Activated naive CD4-positive, alpha-beta T cell treated with anti-CD3 and anti-CD28 coated beads for 36 hours (primary cell): Measurements from ENCODE around the gene HIC1. TPM values are rescaled to one million over a fixed set of nuclear protein-coding genes. Genes with fewer than 3 reads are reported as not detected.

ENCODE experiments used
- CTCF ChIA-PET: fragments of 350-600 bp; sonication (Branson Sonifier 250); formaldehyde crosslinking; loops from one replicate; lab custom pipeline; 2021; ENCODE audit warnings: antibody characterized with exemption; lab: Charles Lee
- DNase-seq: peaks from one replicate; pipeline ENCODE4 v3.0.0-alpha.2; 2020
- H3K27ac Mint-ChIP-seq: one replicate; pipeline ENCODE4 v1.8.0; 2021; ENCODE audit warnings: mild to moderate bottlenecking, mixed read lengths
- H3K27me3 Mint-ChIP-seq: one replicate; pipeline ENCODE4 v1.8.0; 2021; ENCODE audit warnings: low read depth, mixed read lengths
- H3K36me3 Mint-ChIP-seq: one replicate; pipeline ENCODE4 v1.8.0; 2021; ENCODE audit warnings: low read depth, mixed read lengths
- H3K4me1 Mint-ChIP-seq: one replicate; pipeline ENCODE4 v1.8.0; 2021; ENCODE audit warnings: low read depth, mixed read lengths
- H3K4me3 Mint-ChIP-seq: one replicate; pipeline ENCODE4 v1.8.0; 2021; ENCODE audit warnings: mild to moderate bottlenecking, moderate library complexity, mixed read lengths
- H3K9me3 Mint-ChIP-seq: one replicate; pipeline ENCODE4 v1.8.0; 2021; ENCODE audit warnings: mixed read lengths
- intact Hi-C: fragments of 100-400 bp; cut with micrococcal nuclease; formaldehyde crosslinking; loops from one replicate; pipeline ENCODE4 v1.15.1; 2023
- total RNA-seq, 2 experiments: library from RNA; stranded (reverse); gene quantifications; one replicate each; pipeline ENCODE4 v1.2.3, GENCODE V29; 2021

Gene HIC1
- total RNA-seq, 2 experiments from 2014 or later = 14.8 TPM

DNA sequence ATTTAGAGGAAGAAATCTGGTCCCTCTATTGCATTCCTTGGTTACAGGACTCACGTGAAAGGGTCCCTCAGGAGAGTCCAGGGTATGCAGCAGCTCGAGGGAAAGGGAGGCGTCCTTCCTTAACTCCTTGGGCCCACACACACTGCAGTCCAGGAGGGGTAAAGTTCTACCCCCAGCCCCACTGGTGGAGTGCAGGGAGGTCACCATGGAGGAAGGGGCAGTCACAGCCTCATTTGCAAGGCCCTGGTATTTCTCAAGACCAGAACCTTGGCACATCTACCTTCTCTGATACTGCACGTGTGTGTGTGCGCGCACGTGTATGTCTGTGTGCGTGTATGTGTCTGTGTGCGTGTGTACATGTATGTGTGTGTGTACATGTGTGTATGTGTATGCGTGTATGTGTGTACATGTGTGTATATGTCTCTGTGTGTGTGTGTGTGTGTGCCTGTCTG, 11.1 kb downstream of the HIC1 start:
- Mint-ChIP-seq H3K4me1 (peaks cover 26% of the 10 kb centered on the region), H3K4me3 (no peak overlapping the region)

DNA sequence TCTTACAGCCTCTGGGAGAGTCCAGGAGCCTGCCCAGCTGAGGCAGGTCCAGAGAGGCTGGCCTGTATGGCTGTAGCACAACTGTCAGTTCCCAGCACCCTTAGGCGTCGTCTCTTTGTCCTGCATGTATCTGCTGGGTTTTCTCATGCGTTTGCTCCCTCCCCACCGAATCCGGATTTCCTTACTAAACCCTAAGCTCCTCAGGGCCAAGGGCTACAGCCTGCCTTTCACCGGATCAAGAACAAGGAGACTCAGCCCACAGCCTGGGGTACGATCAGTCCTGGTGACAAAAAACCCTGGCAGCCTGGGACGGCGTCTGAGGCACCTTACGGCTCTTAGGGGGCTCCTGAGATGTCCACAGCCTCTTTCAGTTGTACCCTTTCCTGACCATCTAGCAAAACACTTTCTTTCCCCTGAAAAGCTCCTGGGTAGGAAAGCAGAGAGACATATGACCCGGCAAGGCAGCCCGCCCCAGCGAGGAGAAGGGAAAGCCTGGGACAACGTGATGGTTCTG, 12.2 kb downstream of the HIC1 start:
- peaks cover 32% of the 10 kb centered on the region for H3K4me1 Mint-ChIP-seq
- H3K36me3 Mint-ChIP-seq = peaks cover 62% of the 10 kb centered on the region
- no peak overlapping the region for H3K27ac Mint-ChIP-seq
- H3K27me3 Mint-ChIP-seq = peaks cover 2% of the 10 kb centered on the region
- CTCF ChIA-PET = interaction anchor here (1.9 kb wide), 1 partner anchor 9 kb away, joined by 10 read pairs; no protein-coding TSS in a partner anchor
- no peak for DNase-seq
- intact Hi-C loops = no loop called here
- no peak overlapping the region for H3K4me3 Mint-ChIP-seq
- no peaks in the 10 kb centered on the region for H3K9me3 Mint-ChIP-seq

More for the DNA sequence above, 11.1 kb downstream of the HIC1 start:
- no peak for DNase-seq
- peaks cover 2% of the 10 kb centered on the region for H3K27me3 Mint-ChIP-seq
- H3K36me3 Mint-ChIP-seq = peaks cover 60% of the 10 kb centered on the region
- intact Hi-C loops = no loop called here
- H3K9me3 Mint-ChIP-seq = no peaks in the 10 kb centered on the region
- no peak overlapping the region for H3K27ac Mint-ChIP-seq
- CTCF ChIA-PET = interaction anchor here (0.6 to 3.2 kb wide), 6 partner anchors 12 to 215 kb away, joined by 3 to 19 read pairs (median 3); no protein-coding TSS in a partner anchor

DNA sequence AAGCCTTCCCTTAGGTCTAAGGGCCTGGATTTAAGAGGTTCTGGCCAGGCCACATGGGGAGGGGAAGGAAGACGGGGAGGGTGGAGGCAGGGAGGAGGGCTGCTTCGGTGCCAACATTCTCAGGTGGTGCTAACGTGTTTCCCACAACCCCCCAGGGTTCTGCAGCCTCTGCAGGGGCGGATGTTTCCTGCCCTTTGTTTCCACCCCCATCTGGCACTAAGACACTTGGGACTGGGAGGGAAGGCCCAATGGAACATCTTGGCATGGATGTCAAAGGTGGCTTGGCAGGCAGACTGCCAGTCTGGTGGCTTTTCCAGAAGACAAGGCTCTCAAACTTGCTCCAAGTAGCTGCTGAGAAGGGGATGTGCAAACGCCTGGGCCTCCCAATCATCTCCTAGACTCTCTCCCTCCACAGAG, 12.7 kb downstream of the HIC1 start:
- intact Hi-C loops = no loop called here
- CTCF ChIA-PET = interaction anchor here (1.6 to 1.9 kb wide), 2 partner anchors 10 to 179 kb away, joined by 5 to 10 read pairs; no protein-coding TSS in a partner anchor
- Mint-ChIP-seq H3K4me3 (no peak overlapping the region), H3K4me1 (peaks cover 32% of the 10 kb centered on the region), H3K27me3 (peaks cover 2% of the 10 kb centered on the region), H3K36me3 (peaks cover 60% of the 10 kb centered on the region), H3K9me3 (no peaks in the 10 kb centered on the region), H3K27ac (no peak overlapping the region)
- DNase-seq = no peak

DNA sequence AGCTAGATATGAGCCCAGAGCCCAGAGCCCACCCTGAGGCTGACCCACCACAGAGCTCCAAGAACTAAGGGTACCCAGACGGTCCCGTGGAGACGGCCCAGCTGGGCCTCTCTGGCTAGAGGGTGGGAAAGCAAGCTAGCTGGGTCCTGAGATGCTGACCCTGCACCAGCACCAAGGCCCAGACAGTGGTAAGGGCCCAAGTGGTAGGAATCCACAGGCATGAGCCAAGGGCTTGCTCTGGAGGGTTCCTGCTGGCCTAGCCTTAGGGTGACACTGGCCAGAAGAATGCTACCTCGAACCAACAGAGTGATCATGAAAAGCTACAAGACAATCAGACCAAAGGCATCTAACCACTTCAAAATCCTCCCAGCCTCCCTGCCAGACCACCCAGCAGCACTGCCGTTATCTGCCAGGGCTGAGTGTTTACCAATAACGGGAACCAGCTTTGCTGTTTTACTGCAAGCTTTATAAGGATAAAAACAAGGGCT, 13.2 kb downstream of the HIC1 start:
- intact Hi-C loops = no loop called here
- H3K36me3 Mint-ChIP-seq = peaks cover 60% of the 10 kb centered on the region
- H3K27ac Mint-ChIP-seq = no peak overlapping the region
- H3K4me1 Mint-ChIP-seq = peaks cover 32% of the 10 kb centered on the region
- CTCF ChIA-PET = interaction anchor here (0.5 to 1.9 kb wide), 4 partner anchors 10 to 250 kb away, joined by 4 to 10 read pairs (median 5); no protein-coding TSS in a partner anchor
- no peaks in the 10 kb centered on the region for H3K9me3 Mint-ChIP-seq
- H3K27me3 Mint-ChIP-seq = peaks cover 2% of the 10 kb centered on the region
- DNase-seq = no peak
- no peak overlapping the region for H3K4me3 Mint-ChIP-seq

DNA sequence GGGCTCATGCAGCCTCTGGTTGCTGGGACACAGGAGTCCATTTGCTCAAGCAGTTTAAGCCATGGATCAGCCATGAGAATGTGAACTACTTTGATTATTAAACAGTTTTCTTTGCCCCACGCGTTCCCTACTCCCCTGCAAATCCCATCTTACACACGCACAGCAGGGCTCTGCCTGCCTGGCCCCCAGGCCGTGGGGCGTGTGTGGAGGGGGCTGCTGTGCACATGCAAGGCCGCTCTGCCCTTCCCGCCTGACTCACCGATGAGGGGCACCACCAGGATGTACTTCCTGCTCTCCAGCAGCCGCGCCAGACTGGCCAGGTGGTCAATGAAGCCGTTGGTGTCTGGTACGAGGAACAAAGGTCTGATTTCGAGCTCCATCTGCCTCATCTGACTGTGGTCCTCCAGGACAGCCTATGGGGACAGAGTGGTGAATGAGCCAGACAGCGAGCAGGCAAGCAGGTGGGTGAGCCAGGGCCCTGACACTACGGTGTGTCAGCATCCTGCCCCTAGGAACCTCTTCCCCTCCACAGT, 13.7 kb downstream of the HIC1 start:
- no peaks in the 10 kb centered on the region for H3K9me3 Mint-ChIP-seq
- H3K36me3 Mint-ChIP-seq = peaks cover 56% of the 10 kb centered on the region
- no peak overlapping the region for H3K27ac Mint-ChIP-seq
- peaks cover 32% of the 10 kb centered on the region for H3K4me1 Mint-ChIP-seq
- no peak overlapping the region for H3K4me3 Mint-ChIP-seq
- peaks cover 2% of the 10 kb centered on the region for H3K27me3 Mint-ChIP-seq
- intact Hi-C loops = no loop called here
- CTCF ChIA-PET = interaction anchor here (0.5 to 1.9 kb wide), 6 partner anchors 11 to 249 kb away, joined by 3 to 10 read pairs (median 4); no protein-coding TSS in a partner anchor
- no peak for DNase-seq

DNA sequence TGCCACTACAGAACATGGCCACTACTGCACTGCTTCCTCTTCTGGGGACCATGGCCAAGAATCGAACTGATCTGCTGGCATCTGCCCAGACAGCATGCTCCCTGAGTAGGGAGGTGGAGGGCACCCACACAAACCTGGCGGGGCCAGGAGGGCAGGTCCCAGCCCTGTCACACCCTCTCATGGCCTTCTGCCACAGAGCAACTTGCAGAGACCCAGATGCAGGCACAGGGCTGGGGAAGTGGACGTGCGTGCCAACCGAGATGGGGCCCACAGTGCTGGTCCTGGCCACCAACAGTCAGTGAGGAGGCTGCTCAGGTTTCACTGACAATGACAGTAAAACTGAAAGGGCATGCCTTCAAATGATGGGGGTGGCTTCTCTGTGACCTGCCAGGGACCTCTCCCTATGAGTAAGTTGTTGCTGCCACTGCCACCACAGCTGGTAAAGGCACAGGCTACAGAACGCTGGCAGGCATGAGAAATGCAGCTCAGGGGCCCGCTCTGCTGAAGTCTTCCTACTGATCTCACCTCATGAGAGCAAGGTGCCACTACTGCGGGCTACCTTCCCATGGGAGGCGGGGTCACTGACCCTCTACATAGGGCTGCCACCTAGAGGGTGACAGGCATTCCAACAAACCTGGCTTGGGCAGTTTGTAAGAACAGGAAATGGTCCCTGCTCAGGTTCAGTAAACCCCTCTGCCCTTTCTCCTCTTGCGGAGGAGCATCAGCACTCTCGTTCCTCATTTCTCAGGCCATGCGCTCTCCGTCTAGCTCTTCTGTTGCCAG, 15.5 kb downstream of the HIC1 start:
- peak overlapping the region; percentile 43 for H3K27ac Mint-ChIP-seq
- peaks cover 42% of the 10 kb centered on the region for H3K36me3 Mint-ChIP-seq
- intact Hi-C loops = loop anchor here (1.0 kb wide), 2 partner anchors 17 to 174 kb away; no protein-coding TSS in a partner anchor
- DNase-seq = peak; percentile 87
- peak overlapping the region; percentile 22 for H3K4me3 Mint-ChIP-seq
- CTCF ChIA-PET = interaction anchor here (0.9 to 2.6 kb wide), 7 partner anchors 15 to 211 kb away, joined by 3 to 9 read pairs (median 4); partner anchors contain the start of gene HIC1
- H3K9me3 Mint-ChIP-seq = no peaks in the 10 kb centered on the region
- H3K4me1 Mint-ChIP-seq = peaks cover 32% of the 10 kb centered on the region
- H3K27me3 Mint-ChIP-seq = no peaks in the 10 kb centered on the region

DNA sequence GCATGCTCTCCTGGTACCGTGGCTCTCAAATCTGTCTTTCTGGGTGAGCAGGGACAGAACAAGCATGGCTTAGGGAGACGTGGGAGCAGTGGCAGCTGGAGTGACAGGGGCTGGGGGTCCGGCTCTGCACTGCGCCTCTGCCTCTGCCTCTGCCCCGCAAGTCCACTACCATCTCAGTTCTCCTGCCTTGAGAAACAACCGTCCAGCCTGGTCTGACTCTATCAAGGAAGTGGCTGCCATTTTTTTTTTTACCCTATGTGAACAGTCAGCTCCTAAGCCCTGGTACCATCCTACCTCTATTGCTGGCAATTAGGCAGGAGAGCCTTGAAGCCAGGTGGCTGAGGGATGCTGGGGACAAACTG, 16.1 kb downstream of the HIC1 start:
- intact Hi-C loops = no loop called here
- Mint-ChIP-seq H3K27me3 (no peaks in the 10 kb centered on the region), H3K36me3 (peaks cover 37% of the 10 kb centered on the region), H3K27ac (no peak overlapping the region), H3K9me3 (no peaks in the 10 kb centered on the region), H3K4me3 (no peak overlapping the region), H3K4me1 (peaks cover 32% of the 10 kb centered on the region)
- DNase-seq = no peak
- CTCF ChIA-PET = interaction anchor here (0.6 to 2.6 kb wide), 7 partner anchors 15 to 210 kb away, joined by 3 to 9 read pairs (median 4); partner anchors contain the start of gene HIC1

DNA sequence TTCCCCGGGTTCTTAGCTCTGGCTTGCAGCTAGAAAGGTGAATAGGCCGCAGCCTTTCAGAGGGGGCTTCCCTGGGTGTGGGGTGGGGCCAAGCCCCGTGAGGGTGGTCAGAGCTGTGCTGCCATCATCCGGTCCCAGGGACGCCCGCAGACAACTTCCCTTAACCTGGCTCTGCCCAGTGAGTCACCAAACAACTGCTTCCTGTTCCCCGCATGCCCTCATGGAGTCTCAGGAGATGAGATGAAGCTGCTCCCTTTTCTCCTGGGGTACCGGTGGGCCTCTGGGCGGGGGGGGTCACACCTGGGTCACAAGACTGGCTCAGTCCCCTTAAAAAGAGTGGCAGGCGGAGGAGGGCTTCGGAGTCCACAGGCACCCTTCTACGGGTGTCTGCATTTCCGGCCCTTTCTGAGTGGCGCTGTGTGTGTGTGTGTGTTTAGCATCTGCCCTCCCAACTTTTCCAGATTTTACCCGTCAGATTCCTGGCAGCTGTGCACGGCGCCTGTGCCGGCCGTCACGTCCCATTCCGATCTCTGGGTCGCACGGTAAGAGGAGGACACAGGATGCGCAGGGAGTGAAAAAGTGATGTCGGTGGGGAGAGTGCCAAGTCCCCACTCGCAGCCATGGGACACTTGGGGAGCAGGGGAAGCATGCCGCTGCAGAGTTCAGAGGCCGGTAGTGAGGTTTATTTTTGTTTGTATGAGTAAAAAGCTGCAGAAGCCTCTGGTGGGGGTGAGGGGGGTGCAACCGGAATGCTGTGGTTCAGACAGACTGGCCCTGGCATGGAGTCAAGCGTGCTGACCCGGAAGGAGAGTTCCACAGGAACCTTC, 16.8 kb downstream of the HIC1 start:
- H3K4me1 Mint-ChIP-seq = peaks cover 32% of the 10 kb centered on the region
- DNase-seq = no peak
- CTCF ChIA-PET = interaction anchor here (0.6 to 2.6 kb wide), 5 partner anchors 17 to 174 kb away, joined by 3 to 9 read pairs (median 4); partner anchors contain the start of gene HIC1
- peaks cover 34% of the 10 kb centered on the region for H3K36me3 Mint-ChIP-seq
- H3K27me3 Mint-ChIP-seq = no peaks in the 10 kb centered on the region
- H3K4me3 Mint-ChIP-seq = no peak overlapping the region
- H3K9me3 Mint-ChIP-seq = no peaks in the 10 kb centered on the region
- H3K27ac Mint-ChIP-seq = no peak overlapping the region
- intact Hi-C loops = no loop called here

DNA sequence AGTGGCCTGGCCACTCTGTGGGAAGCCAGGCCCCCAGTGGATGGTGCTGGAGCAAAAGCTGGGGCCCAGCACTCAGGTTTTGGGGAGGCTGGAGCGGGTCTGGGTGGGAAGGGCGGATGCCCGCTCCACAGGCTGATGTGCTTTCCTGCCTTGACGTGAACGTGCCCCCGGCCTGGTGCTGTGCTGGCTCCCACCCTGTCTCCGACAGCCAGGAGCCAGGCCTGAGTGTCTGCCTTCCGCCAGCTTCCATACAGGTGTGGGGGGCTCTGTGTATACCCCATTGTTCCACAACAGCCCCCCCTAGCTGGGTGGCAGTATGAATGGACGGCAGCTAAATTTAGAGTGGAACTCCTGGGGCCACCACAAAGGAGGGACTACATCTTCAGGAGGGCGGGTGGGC, 20.0 kb downstream of the HIC1 start:
- CTCF ChIA-PET = interaction anchor here (1.0 to 1.1 kb wide), 2 partner anchors 11 to 16 kb away, joined by 3 read pairs; no protein-coding TSS in a partner anchor
- DNase-seq = no peak
- no peak overlapping the region for H3K27ac Mint-ChIP-seq
- H3K4me3 Mint-ChIP-seq = no peak overlapping the region
- H3K27me3 Mint-ChIP-seq = no peaks in the 10 kb centered on the region
- peaks cover 17% of the 10 kb centered on the region for H3K4me1 Mint-ChIP-seq
- H3K9me3 Mint-ChIP-seq = no peaks in the 10 kb centered on the region
- intact Hi-C loops = no loop called here
- peaks cover 32% of the 10 kb centered on the region for H3K36me3 Mint-ChIP-seq

DNA sequence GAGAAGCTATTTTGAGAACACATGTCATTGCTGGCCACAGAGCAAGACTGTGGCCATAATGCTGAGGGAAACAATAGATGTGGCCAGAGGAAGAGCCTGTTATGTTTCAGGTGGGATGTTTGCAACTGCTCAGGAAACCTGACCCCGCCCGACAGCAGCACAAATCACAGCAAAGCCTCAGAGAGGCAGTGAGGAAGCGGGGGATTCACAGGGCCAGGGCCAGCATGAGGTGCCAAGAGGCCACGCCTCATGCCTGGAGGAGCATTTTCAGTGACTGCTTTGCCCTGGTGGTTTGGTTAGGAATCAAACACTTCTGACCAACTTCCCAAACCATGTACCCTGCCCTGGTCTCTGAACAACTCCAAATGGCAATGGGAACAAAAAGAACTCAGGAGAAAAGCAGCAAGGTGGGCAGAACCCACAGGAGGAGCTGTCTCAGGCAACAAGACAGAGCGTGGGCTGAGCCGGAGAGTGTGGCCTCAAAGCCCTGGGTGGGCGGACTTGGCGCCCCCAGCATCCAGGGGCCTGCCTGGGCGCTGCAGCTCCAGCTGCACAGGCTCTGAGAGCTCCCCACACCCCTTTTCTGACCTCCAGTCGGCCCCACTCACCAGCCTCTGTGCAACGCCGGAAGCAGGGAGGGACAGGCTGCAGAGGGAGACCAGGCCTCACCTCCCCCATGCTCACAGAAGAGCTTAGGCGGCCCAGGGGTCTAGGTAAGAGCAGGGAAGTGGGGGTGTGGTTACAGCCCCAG, 20.6 kb downstream of the HIC1 start:
- CTCF ChIA-PET = interaction anchor here (0.9 to 1.1 kb wide), 2 partner anchors 11 to 12 kb away, joined by 3 read pairs; no protein-coding TSS in a partner anchor
- intact Hi-C loops = no loop called here
- DNase-seq = no peak
- no peak overlapping the region for H3K27ac Mint-ChIP-seq
- no peaks in the 10 kb centered on the region for H3K9me3 Mint-ChIP-seq
- peaks cover 11% of the 10 kb centered on the region for H3K4me1 Mint-ChIP-seq
- no peak overlapping the region for H3K4me3 Mint-ChIP-seq
- no peaks in the 10 kb centered on the region for H3K27me3 Mint-ChIP-seq
- H3K36me3 Mint-ChIP-seq = peaks cover 28% of the 10 kb centered on the region
